Endothelial cell of umbilical vein (primary cell): ENCODE results near the gene CTAG1A. TPM values are rescaled to one million over a fixed set of nuclear protein-coding genes. Genes with fewer than 3 reads are reported as not detected.
"Not testable (repeated sequence)": the region's sequence is repeated elsewhere in the genome, so short reads cannot be mapped to it uniquely, and the experiment has no call there.

Source experiments
- BruUV-seq: library from RNA; stranded (reverse); fragments of 400-500 nt; replicated peaks from 2 replicates; lab custom pipeline; 2021; lab: Mats Ljungman, UMichigan
- CTCF ChIA-PET: fragments of 300-600, 350-600 bp; sonication (Branson Sonifier 250); formaldehyde crosslinking; loops from one replicate; lab custom pipeline; 2021; ENCODE audit warnings: antibody characterized with exemption, inconsistent platforms; lab: Charles Lee
- POLR2A ChIA-PET: fragments of 300-600, 350-600 bp; sonication (Branson Sonifier 250); formaldehyde crosslinking; loops from one replicate; lab custom pipeline; 2021; ENCODE audit warnings: antibody characterized with exemption, inconsistent platforms; lab: Charles Lee
- DNase-seq: peaks from one replicate; pipeline ENCODE4 v3.0.0-alpha.2; 2011; ENCODE audit warnings: low read depth, low spot score
- FAIRE-seq: peaks from 2 replicates; lab custom pipeline; 2011; peaks lifted over from hg19 to GRCh38; lab: Jason Lieb, UNC
- H2AFZ ChIP-seq: 2 replicates; pipeline ENCODE4 v1.6.0; 2012; ENCODE audit warnings: low read depth, low read length, control low read depth, inconsistent platforms
- H3K27ac ChIP-seq: 2 replicates; pipeline ENCODE4 v1.5.1; 2011; ENCODE audit warnings: low read depth, mild to moderate bottlenecking, control low read depth, low read length, moderate library complexity; ENCODE audit not compliant: insufficient read depth
- H3K27me3 ChIP-seq, 2 experiments: 2 replicates each; pipeline versions ENCODE4 v1.6.0 to v1.6.1; 2011; ENCODE audit warnings: low read length in 2 of 2, mixed read lengths in 1 of 2; ENCODE audit not compliant: control insufficient read depth in 2 of 2, insufficient read depth in 2 of 2
- H3K36me3 ChIP-seq, 2 experiments: 2 replicates in 1 of 2; 3 replicates in 1 of 2; pipeline ENCODE4 v1.5.1; 2011; ENCODE audit warnings: low read length in 2 of 2, mild to moderate bottlenecking in 1 of 2, moderate library complexity in 1 of 2; ENCODE audit not compliant: control insufficient read depth in 2 of 2, insufficient read depth in 2 of 2; ENCODE audit errors: extremely low read depth in 1 of 2
- H3K4me1 ChIP-seq: 3 replicates; pipeline ENCODE4 v1.5.1; 2011; ENCODE audit warnings: mild to moderate bottlenecking, low read length; ENCODE audit not compliant: control insufficient read depth, insufficient read depth; ENCODE audit errors: extremely low read depth
- H3K4me2 ChIP-seq: 2 replicates; pipeline ENCODE4 v1.6.1; 2011; ENCODE audit warnings: low read length, control low read depth, mixed read lengths; ENCODE audit not compliant: insufficient read depth
- H3K4me3 ChIP-seq, 3 experiments: fragments of 200-600 bp in 1 of 3; sonication (generic), shearing (Covaris generic) in 1 of 3; replicated peaks in 1 of 3; 2 replicates each; pipeline ENCODE4 v1.5.1; 2011 to 2016; ENCODE audit warnings: control low read depth in 3 of 3, low read length in 3 of 3, mild to moderate bottlenecking in 2 of 3, inconsistent platforms in 1 of 3, low read depth in 1 of 3, moderate library complexity in 1 of 3; ENCODE audit not compliant: insufficient read depth in 1 of 3
- H3K79me2 ChIP-seq: 2 replicates; pipeline ENCODE4 v1.6.0; 2012; ENCODE audit warnings: low read length, inconsistent platforms; ENCODE audit not compliant: control insufficient read depth, insufficient read depth
- H3K9ac ChIP-seq: replicated peaks from 2 replicates; pipeline ENCODE3; 2011; ENCODE audit warnings: low read length, control low read depth; ENCODE audit not compliant: insufficient read depth; ENCODE audit errors: extremely low read depth
- H3K9me1 ChIP-seq: replicated peaks from 3 replicates; pipeline ENCODE4 v1.6.0; 2011; ENCODE audit warnings: mild to moderate bottlenecking, low read length; ENCODE audit not compliant: control insufficient read depth, insufficient read depth; ENCODE audit errors: extremely low read depth
- H3K9me3 ChIP-seq: replicated peaks from 2 replicates; pipeline ENCODE4 v1.5.1; 2012; ENCODE audit warnings: low read length, inconsistent platforms; ENCODE audit not compliant: control insufficient read depth, insufficient read depth
- H4K20me1 ChIP-seq: replicated peaks from 2 replicates; pipeline ENCODE3; 2011; ENCODE audit warnings: mild to moderate bottlenecking, low read length; ENCODE audit not compliant: control insufficient read depth, insufficient read depth; ENCODE audit errors: extremely low read depth
- dilution Hi-C: fragments of 300-500 bp; cut with MboI; formaldehyde crosslinking; loops from one replicate; pipeline ENCODE4 v1.15.0; 2019; ENCODE audit warnings: low sequenced_read_pairs; ENCODE audit not compliant: extremely low pct_ligation_motif_present
- intact Hi-C: fragments of 100-400 bp; cut with micrococcal nuclease; formaldehyde crosslinking; loops from one replicate; pipeline ENCODE4 v1.10.0; 2022
- polyA plus RNA-seq, 4 experiments: library from polyadenylated mRNA; depleted of rRNA in 3 of 4; stranded (reverse) in 3 of 4; unstranded in 1 of 4; fragments of >200 nt; gene quantifications; 2 replicates each; pipeline versions ENCODE4 v1.2.1 to v1.2.3, GENCODE V29; 2011 to 2012; ENCODE audit warnings: missing spikeins in 1 of 4
- total RNA-seq: library from RNA; stranded (reverse); gene quantifications from 2 replicates; pipeline ENCODE4 v1.2.3, GENCODE V29; 2021

The CTAG1A gene
- total and polyA plus RNA-seq, 2 donors (not counting 3 experiments of a cell fraction or from before 2014, with no cell fraction given), result not detected

DNA sequence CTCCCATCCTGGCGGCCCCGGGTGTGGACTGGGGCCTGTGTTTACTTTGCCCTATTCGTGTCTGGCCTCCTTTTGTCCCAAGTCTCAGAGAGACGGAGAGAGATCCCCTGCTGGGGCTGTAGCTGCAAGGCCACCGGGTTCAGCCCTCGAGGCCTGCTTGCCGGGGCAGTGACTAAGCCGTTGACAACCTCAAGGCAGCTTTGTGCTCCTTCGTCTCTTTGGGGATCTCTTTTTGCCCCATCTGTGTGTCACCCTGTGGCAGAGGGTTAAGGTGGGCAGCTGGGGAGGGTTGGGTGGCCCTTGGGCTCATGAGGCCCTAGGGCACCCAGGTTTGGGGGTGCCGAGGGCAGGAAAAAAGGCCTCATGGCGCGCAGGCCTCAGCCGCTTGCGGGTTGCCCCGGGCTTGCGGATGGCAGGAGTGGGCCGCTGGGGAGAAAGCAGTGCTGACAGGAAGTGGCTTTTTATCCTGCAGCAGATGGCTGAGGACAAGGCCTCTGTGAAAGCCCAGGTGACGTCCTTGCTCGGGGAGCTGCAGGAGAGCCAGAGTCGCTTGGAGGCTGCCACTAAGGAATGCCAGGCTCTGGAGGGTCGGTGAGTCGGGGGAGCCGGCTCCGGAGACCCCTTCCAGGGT is 26.8 kb upstream of the CTAG1A start:
- H3K4me2 ChIP-seq, H2AFZ ChIP-seq, POLR2A ChIA-PET, H3K4me3 ChIP-seq, dilution Hi-C loops, H3K4me1 ChIP-seq, H3K9me3 ChIP-seq, CTCF ChIA-PET, H4K20me1 ChIP-seq, BruUV-seq, H3K79me2 ChIP-seq, H3K27me3 ChIP-seq, H3K27ac ChIP-seq, FAIRE-seq, intact Hi-C loops, H3K9ac ChIP-seq, DNase-seq, H3K9me1 ChIP-seq: not testable (repeated sequence)
- H3K36me3 ChIP-seq, result peaks cover 0 to 13% of the 10 kb centered on the region in 2 experiments

DNA sequence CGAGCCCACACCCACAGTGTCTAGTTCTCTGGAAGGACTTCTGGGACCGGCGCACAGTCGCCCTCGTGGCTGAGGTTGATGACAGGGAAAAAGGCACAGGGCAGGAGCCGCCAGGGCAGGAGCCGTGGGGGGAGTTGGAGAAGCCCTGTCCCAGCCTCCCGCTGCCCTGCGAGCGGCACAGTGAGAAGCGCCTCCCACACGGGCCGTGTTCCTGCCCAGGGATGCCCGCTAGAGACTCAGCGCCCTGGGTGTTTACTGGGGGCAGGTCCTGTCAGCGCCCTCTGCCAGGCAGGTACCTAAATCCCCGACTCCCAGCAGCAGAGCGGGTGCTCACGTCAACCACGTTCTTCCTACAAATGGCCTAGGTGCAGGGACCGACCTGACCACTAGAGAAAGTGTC is 26.0 kb upstream of the CTAG1A start:
- H3K27me3 ChIP-seq, DNase-seq, H4K20me1 ChIP-seq, intact Hi-C loops, H3K4me3 ChIP-seq, H3K9me1 ChIP-seq, H3K4me1 ChIP-seq, POLR2A ChIA-PET, dilution Hi-C loops, H3K36me3 ChIP-seq, H3K9ac ChIP-seq, H2AFZ ChIP-seq, FAIRE-seq, H3K27ac ChIP-seq, CTCF ChIA-PET, H3K4me2 ChIP-seq, BruUV-seq, H3K79me2 ChIP-seq, H3K9me3 ChIP-seq: not testable (repeated sequence)

DNA sequence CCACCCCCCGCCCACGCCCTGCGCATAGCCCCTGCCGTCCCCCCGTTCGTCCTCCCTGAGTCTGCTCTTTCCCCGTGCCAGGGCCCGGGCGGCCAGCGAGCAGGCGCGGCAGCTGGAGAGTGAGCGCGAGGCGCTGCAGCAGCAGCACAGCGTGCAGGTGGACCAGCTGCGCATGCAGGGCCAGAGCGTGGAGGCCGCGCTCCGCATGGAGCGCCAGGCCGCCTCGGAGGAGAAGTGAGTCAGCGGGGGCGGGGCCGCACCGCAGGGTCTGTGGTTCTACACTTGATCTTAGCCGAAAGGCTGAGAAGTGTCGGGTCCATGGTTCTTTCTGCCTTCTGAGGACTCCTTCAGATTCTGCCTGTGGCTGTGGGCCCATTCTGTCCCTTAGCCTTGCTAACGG is 24.6 kb upstream of the CTAG1A start:
- DNase-seq, H3K4me1 ChIP-seq, H3K36me3 ChIP-seq, H3K27me3 ChIP-seq, BruUV-seq, H3K4me2 ChIP-seq, H3K9me3 ChIP-seq, H3K79me2 ChIP-seq, H3K9me1 ChIP-seq, H3K4me3 ChIP-seq, H4K20me1 ChIP-seq, H3K9ac ChIP-seq, intact Hi-C loops, H2AFZ ChIP-seq, CTCF ChIA-PET, dilution Hi-C loops, FAIRE-seq, H3K27ac ChIP-seq, POLR2A ChIA-PET: not testable (repeated sequence)

DNA sequence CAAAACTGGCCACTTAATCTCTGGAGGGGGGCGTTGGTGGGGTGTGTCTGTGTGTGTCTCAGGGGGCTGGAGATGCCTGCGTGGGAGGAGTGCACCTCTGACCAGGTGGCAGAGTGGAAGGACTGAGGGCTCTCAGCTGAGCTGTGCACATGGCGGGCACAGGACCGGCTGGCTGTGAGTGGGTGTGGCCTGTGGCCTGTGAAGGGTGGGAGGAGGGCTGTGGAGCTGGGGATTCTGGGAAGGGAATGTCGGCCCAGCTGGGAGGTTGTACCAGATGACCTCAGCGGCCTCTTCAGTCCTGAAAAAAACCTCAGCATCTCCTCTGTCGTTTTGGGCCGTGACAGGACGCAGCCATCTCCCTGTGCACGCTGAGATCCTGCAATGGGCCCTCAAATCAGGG is 22.6 kb upstream of the CTAG1A start:
- H3K9ac ChIP-seq, H3K27me3 ChIP-seq, H4K20me1 ChIP-seq, H3K9me1 ChIP-seq, H3K4me1 ChIP-seq, H3K4me2 ChIP-seq, H3K4me3 ChIP-seq, H3K27ac ChIP-seq, CTCF ChIA-PET, H3K36me3 ChIP-seq, BruUV-seq, H3K9me3 ChIP-seq, H3K79me2 ChIP-seq, POLR2A ChIA-PET, FAIRE-seq, DNase-seq, intact Hi-C loops, dilution Hi-C loops, H2AFZ ChIP-seq: not testable (repeated sequence)
